Stimulated activated CD4-positive, alpha-beta T cell treated with anti-CD3 and anti-CD28 coated beads, TNF-alpha, amount 100 ng/mL, for 1 hour (primary cell): ENCODE data around the gene LCN15.
"Not testable (repeated sequence)": the region's sequence is repeated elsewhere in the genome, so short reads cannot be mapped to it uniquely, and the experiment has no call there.

Experiments
- DNase-seq, 3 donors: peaks; one replicate each; pipeline ENCODE4 v3.0.0-alpha.2; 2020; ENCODE audit warnings: low read depth in 3 of 3, low spot score in 1 of 3

LCN15 gene

DNA sequence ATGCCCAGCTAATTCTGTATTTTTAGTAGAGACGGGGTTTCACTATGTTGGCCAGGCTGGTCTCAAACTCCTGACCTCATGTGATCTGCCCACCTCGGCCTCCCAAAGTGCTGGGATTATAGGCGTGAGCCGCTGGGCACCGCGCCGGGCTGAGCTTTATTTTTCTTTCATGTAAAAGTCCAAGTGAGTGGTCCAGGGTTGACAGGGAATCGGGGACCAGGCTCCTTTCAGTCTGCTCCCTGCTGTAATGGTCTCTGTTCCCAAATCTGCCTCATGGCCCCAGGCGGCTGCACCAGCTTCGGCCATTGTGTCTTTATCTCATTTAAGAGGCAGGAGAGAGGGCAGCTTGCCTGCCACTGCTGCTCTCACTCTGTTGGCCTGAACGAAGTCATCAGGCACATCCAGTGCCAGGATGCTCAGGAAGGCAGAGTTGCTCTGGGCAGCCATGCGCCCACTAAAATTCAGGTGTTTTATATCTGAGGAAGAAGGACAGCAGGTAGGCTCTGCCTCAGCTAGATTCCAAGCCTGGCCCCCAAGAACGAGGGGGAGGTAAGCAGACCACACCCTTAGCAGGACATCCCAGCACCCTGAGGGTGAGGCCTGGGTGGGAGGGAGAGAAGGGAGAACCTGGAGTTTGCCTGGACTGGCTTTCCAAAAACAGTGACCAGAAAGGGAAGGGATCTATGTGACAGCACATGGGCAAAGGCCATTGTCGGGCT, 30.1 kb upstream of the LCN15 start:
- no peak for DNase-seq

DNA sequence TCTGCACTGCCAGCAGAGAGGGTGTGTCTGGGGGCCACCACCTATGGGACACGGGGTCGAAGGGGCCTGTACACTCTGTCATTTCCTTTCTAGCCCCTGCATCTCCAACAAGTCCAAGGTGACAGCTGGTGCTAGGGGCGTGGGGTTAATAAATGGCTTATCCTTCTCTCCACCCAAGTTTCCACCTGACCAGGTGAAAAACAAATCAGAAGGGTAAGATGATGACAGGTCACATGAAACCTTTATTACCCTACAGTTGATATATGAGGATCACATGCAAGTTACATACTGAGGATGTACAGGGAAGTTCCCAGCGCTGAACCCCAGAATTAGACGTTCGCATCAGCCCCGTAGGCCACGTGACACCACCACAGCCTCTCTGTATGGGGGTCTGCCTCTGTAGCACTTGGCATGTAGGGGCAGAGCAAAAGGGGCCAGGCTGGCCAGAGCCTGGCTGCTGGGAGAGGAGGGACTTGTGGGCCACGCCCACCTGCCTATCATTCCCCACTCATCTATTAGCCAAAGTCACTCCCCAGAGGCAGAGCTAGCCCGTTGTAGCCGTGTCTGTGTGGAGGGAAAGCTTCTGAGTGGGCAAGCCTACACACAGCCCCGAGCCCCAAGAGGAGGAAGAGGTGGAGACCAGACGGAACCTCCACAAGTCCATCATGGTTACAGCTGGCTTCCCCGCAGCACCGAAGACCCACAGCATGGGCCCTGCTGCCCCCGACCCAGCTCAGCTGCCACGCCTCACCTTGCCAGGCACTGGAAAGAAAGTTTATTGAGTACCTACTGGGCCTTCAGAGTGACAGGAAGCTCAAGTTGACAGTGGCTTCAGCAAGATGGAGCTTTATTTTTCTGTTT, 29.0 kb upstream of the LCN15 start:
- DNase-seq, result no peak

DNA sequence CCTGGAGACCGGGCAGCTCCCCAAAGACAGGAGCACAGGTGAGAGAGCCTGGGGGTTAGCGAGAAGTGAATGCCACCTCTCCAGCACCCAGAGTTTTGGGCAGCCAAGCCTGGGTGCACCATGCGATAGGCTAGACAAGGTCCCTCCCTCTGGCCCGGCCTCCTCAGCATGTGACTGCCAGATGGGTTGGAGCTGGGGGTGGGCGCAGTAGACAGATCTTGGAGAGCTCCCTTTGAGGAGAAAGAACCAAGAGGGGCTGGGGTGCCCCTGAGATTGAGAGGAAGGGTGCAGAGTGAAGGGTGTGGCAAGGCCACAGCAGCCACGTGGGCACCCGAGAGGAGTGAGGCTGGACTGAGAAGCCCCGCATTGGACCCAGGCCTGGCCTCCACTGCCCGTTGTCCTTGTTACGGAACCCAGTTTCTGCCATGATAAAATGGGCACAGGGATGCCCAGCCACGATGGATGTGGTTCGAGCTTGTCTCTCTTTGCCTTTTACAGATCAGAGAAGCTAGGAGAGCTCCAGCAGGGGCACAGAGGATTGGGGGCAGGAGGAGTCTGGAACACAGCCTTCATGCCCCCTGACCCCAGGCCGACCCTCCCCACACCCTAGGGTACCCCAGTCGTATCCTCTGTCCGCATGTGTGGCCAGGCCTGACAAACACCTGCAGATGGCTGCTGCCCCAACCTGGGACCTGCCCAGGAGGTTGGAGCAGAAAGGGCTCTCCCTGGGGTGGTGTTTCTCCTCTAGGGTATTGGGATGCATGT, 28.2 kb upstream of the LCN15 start:
- no peak for DNase-seq

DNA sequence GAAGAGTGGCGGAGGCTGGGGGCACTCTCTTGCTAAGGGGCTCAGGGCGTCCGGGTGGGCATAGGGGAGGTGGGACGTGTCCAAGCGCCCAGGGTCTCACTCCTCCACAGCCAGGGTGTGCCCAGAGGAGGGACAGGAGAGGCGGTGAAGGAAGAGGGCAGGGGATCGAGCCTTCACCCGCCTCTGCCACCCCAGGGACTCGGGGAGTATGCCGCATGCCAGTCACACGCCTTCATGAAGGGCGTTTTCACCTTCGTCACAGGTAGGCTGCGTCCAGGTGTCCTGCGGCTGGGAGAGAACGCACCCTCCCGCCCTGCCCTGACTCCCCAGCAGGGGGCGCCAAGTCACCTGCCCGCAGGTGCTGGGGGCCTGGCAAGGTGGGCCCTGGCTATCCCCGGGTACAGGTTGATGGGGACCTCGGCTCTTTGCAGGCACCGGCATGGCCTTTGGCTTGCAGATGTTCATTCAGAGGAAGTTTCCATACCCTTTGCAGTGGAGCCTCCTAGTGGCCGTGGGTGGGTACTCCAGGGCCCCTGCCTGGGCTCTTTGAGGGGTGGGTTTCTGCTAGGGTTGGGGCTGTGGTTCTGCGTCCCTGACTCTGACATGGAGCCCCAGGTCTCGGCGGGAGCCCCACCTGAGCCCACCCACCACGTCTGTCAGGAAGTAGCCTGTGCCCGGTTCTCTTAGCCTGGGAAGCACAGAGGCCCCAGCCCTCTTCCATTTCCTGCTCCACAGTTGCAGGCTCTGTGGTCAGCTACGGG, 27.4 kb upstream of the LCN15 start:
- DNase-seq, result peak in 2 of 3 donors; percentile 33 to 52

DNA sequence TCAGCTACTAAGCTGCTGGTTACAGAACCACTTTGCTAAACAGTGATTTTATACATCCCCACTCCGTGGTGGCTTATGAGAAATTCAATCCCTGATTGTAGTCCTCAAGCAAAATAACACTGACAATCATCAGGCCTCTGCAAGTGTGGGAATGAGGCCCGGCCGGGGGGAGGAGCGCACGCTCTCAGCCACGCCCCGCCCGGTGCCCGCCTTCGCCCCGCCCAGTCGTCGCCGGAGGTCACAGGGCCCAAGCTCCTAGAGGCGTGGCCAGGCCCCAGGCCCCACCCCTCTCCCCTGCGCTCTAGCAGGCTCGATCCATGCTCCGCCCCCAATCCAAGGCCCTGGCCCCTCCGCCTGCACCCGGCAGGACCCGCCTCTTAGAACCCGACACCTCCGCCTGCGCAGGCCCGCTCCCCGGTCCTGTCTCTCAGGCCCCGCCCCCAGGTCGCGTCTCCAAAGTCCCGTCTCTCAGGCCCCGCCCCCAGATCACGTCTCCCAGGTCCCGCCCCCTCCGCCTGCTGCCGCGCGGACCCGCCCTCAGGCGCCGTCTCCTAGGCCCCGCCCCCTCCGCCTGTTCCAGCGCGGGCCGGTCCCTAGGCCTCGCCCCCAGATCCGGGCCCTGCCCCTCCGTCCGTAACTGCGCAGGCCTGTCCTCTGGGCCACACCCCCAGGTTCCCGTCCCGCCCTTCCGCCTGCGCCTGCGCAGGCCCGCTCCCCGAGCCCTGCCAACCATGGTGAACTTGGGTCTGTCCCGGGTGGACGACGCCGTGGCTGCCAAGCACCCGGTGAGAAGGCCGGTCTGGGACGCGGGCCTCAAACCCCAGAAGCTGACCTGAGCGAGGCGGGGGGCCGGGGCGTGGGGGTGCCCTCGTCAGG, 26.6 kb upstream of the LCN15 start, which contains the start of gene TMEM141:
Gene TMEM141, plus strand, starts transcription at position 705 of the 876 bp plus-strand sequence. Its CDS starts 27 bp downstream, at position 732.
- peak; percentile 99 to 100 (median 100) for DNase-seq

DNA sequence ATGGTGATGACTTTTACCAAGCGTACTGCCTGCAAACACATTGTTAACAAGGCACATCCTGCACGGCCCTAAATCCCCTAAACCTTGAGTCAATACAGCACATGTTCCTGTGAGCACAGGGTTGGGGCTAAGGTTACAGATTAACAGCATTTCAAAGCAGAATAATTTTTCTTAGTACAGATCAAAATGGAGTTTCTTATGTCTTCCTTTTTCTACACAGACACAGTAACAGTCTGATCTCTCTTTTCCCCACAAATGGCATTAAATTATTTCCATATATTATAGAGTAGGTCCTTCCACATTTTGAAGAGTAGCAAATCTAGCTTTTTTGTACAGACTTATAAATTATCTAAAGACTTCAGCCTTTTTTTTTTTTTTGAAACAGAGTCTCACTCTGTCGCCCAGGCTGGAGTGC, 25.2 kb upstream of the LCN15 start:
- DNase-seq, result no peak

DNA sequence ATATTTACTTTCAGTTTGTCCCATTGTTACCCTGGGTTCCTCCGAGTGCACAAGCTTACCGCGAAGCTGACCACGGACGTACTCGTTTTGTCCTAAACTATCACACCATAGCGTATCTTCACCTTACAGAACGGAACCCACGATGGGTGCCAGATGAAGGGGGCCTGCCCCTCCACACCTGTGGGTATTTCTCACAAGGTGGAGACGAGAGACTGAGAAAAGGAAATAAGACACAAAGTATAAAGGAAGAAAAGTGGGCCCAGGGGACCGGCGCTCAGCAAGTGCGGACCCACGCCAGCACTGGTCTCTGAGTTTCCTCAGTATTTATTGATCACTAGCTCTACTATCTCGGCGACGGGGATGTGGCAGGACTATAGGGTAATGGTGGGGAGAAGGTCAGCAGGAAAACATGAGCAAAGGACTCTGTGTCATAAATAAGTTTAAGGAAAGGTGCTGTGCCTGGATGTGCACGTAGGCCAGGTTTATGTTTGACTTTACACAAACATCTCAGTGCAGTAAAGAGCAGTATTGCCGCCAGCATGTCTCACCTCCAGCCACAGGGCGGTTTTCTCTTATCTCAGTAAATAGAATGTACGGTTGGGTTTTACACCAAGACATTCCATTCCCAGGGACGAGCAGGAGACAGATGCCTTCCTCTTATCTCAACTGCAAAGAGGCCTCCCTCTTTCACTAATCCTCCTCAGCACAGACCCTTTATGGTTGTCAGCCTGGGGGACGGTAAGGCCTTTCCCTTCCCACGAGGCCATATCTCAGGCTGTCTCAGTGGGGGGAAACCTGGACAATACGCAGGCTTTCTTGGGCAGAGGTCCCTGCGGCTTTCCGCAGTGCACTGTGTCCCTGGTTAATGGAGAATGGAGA, 24.6 kb upstream of the LCN15 start:
- not testable (repeated sequence) for DNase-seq

DNA sequence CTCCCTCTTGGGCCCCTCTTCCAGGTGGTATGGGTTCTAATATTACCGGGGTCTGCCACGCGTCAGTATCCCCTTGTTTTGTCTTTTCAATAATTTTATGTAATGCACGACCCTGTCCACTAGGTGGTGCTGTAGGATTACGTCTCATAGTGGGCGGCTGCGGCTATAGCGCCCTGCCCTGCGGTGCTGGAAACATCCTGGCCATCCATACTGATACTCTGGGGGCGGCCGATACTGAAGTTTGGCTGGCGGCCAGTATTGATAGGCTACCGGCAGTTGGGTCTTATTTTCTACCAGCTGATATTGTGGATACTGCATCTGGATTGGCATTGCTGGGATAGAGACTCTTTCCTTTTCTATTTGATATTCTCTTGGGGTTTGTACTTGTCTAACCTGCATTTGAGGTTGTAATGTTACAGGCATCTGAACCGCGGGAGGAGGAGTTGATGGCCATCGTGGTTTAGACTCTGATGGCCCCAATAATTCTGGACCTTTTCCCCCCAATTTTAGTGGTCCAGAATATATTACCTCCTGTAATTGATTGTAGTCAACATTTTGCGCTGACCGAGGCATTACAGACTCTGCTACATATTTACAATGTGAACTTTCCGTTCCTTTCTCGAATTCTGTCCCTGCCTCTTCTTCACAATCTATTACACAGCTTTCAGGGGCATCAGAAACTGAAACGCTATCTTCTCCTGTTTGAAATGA, 23.5 kb upstream of the LCN15 start:
- DNase-seq, result peak in 2 of 3 donors; percentile 32 to 38

DNA sequence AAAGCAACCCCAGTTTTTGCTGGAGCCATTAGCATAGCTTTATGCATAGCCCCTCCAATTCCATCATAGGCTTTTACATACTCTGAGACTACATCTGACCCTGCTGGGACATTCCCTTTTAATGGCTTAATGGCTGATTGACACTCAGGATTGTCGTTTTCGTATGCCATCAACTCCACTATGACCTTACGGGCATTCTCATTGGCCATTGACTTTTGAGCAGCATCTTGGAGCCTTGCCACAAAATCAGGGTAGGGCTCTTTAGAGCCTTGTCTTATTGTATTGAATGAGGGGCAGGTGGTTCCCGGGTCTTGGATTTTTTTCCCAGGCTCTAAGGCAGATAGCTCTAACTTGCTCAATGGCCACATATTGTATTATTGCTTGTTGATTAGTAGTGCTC, 22.7 kb upstream of the LCN15 start:
- not testable (repeated sequence) for DNase-seq

DNA sequence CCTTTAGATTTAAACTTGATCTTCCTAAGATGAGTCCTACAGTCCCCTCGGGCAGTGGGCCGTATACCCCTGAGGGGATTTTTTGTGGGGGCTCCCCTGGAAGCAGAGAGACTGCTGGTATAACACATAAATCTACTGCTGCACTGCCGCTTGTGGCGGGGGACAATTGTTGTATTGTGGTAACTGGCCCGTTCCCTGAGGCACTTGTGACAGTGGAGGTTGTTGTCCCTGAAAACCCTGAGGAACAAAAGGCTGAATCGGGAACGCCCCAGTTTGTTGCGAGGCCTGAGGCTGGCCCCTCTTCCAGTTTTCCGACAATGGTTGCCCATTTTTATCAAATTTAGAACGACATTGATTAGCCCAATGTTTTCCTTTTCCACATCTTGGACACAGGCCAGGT, 22.1 kb upstream of the LCN15 start:
- DNase-seq, result no peak

DNA sequence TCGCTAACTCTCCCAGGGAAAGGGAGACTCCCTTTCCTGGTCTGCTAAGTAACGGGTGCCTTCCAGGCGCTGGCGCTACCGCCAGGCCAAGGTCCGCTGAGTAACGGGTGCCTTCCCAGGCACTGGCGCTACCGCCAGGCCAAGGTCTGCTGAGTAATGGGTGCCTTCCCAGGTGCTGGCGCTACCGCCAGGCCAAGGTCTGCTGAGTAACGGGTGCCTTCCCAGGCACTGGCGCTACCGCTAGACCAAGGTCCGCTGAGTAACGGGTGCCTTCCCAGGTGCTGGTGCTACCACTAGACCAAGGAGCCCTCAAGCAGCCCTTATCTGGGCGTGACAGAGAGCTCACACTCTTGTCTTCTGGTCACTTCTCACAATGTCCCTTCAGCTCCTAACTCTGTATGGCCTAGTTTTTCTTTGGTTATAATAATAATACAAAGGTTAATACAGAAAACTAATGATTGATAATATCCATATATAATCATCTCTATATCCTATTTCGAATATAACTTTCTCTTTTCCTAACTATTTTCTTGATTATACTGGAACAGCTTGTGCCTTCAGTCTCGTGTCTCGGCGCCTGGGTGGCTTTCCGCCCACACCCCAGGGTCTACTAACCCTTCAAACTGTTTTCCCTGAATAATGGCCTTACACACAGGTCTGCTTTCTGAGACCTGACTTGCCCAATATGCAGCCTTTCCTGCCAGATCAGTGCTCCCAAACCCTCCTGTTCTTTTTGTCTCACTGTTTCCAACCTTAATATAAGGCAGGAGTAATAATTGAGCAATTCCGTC, 21.4 kb upstream of the LCN15 start:
- not testable (repeated sequence) for DNase-seq

DNA sequence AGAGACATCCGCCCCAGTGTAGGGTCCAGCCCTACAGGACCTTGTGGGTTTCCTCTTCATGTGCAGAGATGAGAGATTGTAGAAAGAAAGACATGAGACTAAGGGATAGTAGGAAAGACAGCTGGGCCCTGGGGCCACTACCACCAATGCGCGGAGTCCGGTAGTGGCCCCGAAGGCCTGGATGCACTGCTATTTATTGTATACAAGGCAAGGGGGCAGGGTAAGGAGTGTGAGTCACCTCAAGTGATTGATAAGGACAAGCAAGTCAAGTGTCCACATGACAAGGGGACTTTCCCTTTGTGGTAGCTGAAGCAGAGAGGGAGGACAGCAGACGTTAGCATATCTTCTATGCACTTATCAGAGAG, 20.7 kb upstream of the LCN15 start:
- DNase-seq, result no peak

DNA sequence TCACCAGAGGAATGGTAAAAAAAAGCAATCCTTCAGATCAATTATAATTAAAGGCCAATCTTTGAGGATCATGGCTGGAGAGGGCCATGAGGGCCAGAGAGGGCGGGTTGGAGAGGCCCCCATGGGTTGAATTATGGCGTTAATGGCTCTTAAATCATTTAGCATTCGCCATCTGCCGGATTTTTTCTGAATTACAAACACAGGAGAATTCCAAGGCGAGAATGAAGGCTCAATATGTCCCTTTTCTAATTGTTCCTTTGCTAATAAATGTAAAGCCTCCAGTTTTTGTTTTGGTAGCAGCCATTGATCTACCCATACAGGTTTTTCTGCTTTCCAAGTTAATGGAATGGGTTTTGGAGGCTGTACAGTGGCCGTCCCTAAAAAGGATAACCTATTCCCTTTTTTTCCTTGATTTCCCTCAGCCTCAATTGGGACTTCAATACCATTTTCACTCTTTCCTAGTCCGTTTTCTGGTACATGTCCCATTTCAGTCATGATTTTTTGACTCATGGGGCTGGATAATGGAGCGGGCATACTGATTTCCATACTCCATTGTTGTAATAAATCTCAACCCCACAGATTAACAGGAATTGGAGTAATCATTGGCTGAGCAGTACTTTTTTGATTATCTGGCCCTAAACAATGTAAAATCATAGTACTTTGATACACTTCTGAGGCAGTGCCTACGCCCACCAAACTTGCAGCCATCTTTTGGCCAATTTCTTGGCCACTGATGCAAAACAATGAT, 20.1 kb upstream of the LCN15 start:
- DNase-seq, result no peak

DNA sequence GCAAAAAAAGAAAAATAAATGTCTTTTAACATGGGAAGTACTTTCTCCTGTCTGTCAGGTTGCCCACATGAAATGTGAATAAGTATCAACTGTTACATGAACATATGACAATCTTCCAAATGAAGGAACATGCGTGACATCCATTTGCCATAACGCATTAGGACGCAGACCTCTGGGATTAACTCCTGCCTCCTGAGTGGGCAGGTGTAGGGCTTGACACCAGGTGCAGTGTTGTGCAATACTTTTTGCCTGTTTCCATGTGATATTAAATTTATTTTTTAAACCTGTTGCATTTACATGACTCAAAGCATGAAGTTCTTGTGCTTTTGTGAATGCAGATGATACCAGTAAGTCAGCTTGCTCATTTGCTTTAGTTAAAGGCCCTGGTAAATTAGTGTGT, 18.1 kb upstream of the LCN15 start:
- no peak for DNase-seq

DNA sequence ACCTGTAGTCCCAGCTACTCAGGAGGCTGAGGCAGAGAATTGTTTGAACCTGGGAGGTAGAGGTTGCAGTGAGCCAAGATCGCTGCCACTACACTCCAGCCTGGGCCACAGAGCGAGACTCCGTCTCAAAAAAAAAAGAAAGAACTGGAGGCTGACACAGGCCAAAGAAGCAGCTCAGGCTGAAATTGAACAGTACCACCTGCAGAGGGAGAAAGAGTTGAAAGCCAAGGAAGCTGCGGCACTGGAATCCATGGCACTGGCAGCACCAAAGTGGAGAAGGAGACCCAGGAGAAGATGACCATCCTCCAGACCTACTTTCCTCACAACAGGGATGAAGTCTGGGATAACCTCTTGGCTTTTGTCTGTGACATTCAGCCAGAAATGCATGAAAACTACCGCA, 15.5 kb upstream of the LCN15 start:
- DNase-seq, result no peak

DNA sequence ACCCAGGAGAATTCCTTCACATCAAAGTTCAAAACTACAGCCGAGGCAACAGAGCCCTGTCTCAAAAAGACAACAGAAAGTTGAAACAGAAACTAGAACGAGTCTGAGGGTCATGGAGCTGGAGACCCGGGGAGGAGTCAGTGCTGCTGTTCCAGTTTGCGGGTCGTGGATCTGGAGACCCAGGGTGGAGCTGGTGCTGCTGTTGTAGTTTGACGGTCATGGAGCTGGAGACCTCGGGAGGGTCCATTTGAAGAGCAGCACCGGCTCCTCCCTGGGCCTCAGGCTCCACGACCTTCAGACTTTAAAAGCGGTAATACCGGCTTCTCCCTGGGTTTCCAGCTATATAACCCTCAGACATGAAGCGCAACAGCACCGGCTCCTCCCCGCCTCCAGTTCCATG, 13.0 kb upstream of the LCN15 start:
- no peak for DNase-seq

DNA sequence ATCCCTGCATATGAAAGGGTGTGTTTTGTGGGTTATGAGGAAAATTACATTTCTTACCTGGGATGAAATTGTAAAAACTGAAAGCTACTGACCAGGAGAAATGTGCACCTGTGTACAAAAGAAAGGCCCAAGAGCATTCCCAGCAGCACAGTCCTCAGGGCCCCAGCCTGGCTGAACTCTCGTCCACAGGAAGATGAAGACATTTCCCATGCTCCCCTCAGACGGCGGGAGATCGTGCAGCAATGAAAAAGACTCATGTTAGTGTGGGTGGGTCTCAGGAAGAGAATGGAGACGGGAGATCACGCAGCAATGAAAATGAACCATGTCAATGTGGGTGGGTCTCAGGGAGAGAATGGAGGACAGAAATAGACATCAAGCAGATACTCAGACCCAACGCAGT, 12.6 kb upstream of the LCN15 start:
- no peak for DNase-seq
